Measurements from ENCODE around the gene PROK1.
"Not testable (repeated sequence)": the region's sequence is repeated elsewhere in the genome, so short reads cannot be mapped to it uniquely, and the experiment has no call there.

Gene PROK1

DNA sequence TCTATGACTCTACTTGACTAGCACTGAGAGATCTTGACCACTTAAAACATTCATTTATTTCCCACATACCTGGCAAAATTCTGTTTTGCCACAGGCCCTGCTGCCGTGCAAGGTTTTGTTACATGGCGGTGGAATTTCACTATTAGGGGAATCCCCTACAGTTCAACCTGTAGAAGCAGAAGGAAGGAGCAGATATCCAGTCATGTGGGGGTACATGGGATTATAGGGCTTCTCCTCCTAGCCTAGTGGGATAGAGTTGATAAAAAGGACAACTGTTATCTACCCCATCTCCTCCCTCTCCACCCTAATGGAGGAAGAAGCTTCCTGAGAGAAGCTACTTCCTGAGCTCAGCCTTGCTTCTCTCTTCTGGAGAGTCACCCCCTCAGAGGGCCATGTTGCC, 17.7 kb upstream of the PROK1 start:
- DNase-seq (ENCODE audit: low read depth in 3 of 3, low spot score in 1 of 3) = no peak

DNA sequence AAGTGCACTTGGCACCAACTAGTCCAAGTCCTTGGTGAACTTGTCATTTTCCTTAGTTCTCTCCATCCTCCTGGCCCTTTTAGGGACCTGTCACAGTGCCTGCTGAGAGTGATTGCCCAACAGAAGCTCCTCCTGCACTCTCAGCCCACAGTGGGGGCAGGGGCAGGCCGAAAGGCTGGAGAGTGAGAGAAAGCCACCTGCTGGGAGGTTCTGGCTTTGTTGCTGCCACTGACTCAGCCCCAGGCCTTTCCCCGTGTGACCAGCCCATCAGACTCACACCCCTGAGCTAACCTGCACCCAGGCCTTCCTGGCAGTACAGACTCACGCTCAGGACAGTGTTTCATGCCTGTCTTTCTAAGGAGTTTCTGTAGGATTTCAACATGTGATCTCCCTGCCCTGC, 17.1 kb upstream of the PROK1 start:
- no peak for DNase-seq (ENCODE audit: low read depth in 3 of 3, low spot score in 1 of 3)

GRCh38 chr1:110434946-110435345, 16.0 kb upstream of the PROK1 start:
- no peak for DNase-seq (ENCODE audit: low read depth in 3 of 3, low spot score in 1 of 3)

GRCh38 chr1:110436635-110437034, 14.3 kb upstream of the PROK1 start:
- no peak for DNase-seq (ENCODE audit: low read depth in 3 of 3, low spot score in 1 of 3)

DNA sequence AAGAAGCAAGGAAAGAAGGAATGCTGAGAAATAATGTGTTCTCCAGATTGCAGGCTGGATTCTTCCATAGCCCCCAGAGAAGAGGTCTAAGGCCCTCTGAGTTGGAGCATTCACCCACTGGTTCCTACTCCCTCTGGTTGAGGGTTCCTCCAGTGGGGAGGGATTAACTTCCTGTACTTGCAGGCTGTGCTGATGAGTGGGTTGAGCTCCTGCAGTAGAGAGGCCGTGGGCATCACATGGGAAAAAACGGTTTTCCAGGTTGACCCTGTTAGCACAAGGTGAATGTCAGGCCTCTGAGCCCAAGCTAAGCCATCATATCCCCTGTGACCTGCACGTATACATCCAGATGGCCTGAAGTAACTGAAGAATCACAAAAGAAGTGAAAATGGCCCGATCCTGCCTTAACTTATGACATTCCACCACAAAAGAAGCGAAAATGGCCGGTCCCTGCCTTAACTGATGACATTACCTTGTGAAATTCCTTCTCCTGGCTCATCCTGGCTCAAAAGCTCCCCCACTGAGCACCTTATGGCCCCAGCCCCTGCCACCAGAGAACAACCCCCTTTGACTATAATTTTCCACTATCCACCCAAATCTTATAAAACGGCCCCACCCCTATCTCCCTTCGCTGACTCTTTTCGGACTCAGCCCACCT, 13.2 kb upstream of the PROK1 start:
- DNase-seq (ENCODE audit: low read depth in 3 of 3, low spot score in 1 of 3) = not testable (repeated sequence)

DNA sequence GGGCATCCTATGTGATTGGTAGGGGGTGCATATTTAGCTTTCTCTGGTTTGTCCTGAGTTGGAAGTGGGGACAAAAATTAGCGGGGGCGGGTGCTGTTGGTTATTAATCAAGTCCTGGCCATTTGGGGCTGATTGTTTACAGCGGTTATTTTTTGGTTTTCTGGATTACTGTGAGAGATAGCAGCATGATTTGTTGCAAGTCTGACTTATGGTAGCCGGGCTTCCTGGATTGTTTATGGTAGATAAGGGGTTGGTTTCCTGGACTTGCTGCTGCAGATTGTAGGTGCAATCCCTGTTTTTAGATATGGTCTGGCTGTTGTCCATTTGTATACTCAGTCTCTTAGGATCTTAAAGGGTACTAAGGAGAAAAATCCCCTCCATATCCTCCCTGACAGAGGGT, 12.1 kb upstream of the PROK1 start:
- DNase-seq (ENCODE audit: low read depth in 3 of 3, low spot score in 1 of 3) = no peak

GRCh38 chr1:110439873-110440272, 11.1 kb upstream of the PROK1 start:
- DNase-seq (ENCODE audit: low read depth in 3 of 3, low spot score in 1 of 3) = not testable (repeated sequence)

GRCh38 chr1:110440877-110441276, 10.1 kb upstream of the PROK1 start:
- DNase-seq (ENCODE audit: low read depth in 3 of 3, low spot score in 1 of 3) = no peak

DNA sequence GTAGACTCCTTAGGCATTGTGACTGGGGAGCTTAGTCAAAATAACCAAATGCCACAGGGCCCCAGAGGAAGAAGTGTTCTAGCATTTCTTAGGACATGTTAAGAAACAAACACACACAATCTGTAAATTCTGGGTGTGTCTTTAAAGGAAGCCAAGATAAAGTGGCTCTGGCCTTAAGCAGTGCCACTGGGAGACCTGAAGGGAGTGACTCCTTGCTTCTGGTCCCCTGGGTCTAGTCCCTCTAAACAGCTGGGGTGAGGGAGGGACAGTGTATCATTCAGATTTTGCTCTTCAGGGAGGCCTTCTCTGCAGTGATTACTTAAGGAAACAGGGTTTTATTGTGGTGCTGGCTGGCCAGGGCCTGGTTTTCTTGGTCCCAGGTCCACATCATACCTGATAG, 9.1 kb upstream of the PROK1 start:
- no peak for DNase-seq (ENCODE audit: low read depth in 3 of 3, low spot score in 1 of 3)

DNA sequence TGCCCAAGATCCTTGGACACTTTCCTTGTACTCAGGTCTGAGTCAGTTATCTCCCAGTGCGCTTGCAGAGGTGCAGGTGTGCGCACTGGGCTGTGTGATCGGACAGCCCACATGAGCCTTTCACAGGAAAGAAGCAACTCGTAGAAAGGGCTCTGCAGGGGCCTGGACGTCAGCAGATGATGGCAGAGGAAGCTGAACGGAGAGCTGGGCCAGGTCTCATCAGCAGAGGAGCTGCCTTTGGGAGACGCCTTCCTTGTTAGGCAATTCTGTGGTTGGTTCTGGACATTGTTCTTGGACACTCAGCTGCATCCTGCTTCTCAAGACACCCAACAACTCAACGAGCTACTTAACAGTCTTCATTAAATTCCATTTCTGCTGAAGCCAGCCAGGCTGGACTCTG, 7.5 kb upstream of the PROK1 start:
- no peak for DNase-seq (ENCODE audit: low read depth in 3 of 3, low spot score in 1 of 3)

DNA sequence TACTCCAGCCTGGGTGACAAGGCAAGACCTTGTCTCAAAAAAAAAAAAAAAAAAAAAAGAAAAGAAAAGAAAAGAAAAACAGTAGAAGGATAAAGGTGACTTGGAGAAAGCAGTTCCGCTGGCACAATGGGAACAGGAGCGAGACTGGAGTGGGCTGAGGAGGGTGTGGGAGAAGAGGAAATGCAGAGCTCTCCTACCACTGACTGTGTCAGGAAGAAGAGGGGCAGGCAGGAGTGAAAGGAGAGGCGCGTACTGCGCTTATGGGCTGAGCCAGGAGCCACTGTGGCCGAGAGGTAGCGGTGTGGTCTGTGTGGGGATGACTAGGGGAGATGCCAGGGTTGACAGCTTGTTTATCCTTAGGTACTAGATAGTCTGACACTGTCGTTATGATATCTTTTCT, 6.4 kb upstream of the PROK1 start:
- DNase-seq (ENCODE audit: low read depth in 3 of 3, low spot score in 1 of 3) = no peak

- no peak for DNase-seq (ENCODE audit: low read depth in 3 of 3, low spot score in 1 of 3)
Observed at GRCh38 chr1:110449661-110450651, 993 bp upstream of the PROK1 start.

DNA sequence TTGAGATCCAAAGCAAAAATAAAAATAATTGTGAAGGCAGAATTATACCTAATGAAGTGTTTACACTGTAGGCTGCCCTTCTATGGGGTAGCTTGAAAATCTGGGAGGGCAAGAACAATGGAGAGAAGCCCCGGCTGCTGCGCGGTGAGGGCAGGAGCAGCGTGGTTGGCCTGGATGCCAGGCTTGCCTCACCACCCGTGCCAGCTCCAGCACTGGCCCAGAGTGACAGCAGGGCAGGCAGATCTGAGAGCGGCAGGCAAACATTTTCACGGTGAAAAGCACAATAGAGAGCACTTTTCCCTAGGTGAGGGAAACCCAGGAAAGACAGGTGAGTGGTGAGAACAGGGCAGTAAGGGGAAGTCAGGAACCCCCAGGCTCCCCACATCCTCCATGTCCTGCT, 1.4 kb downstream of the PROK1 start:
- DNase-seq (ENCODE audit: low read depth in 3 of 3, low spot score in 1 of 3) = no peak

- DNase-seq (ENCODE audit: low read depth in 3 of 3, low spot score in 1 of 3) = no peak
Observed at GRCh38 chr1:110453829-110454228, 2.9 kb downstream of the PROK1 start.

- DNase-seq (ENCODE audit: low read depth in 3 of 3, low spot score in 1 of 3) = no peak
Observed at GRCh38 chr1:110454328-110454727, 3.4 kb downstream of the PROK1 start.

- DNase-seq (ENCODE audit: low read depth in 3 of 3, low spot score in 1 of 3) = no peak
Observed at GRCh38 chr1:110455151-110455550, 4.2 kb downstream of the PROK1 start.

- no peak for DNase-seq (ENCODE audit: low read depth in 3 of 3, low spot score in 1 of 3)
Observed at GRCh38 chr1:110457206-110457605, 6.3 kb downstream of the PROK1 start.

DNA sequence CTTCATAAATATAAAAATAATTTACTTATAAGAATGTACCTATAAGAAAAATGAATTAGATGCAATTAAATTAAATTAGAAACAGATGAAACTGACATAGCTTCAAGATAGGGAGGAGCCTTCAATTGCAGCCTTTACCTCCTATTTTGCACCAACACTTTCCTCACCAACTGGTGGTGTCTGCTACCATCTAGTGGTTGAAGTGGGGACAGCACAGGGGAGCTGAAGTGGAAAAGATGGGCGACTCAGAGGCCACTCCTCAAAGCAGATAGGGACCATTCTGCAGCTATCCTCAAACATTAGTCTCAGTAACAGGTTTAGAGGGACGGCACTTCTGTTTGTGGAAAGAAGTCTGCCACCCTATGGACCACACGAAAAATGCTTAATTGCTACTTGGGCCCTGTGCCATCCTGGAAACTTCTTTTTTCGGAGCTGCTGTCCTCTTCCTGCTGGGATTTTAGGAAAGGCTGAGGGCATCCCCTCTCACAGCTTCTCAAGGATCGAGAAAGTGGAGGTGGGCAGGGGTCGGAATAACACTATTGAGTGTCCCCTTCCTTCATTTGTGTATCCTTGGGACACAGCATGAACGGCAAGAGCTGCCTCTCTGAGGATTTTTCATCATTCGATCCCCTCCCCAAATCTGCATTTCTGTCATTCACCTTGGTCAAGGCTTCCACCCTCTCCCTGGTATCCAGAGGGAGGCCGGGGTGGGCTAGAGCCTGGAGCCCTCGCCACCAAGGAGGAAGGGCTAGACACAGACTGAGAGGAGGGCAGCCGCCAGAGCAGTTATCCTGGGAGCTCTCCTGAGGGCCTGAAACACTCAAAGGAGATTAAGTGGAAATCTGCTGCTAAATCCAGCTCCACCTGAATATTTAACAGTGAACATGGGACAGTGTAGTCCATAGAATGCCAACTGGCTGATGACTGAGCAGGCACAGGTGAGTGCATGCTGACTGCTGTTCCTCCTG, 9.6 kb downstream of the PROK1 start:
- DNase-seq (ENCODE audit: low read depth in 3 of 3, low spot score in 1 of 3) = peak; percentile 53 to 74 (median 70)

DNA sequence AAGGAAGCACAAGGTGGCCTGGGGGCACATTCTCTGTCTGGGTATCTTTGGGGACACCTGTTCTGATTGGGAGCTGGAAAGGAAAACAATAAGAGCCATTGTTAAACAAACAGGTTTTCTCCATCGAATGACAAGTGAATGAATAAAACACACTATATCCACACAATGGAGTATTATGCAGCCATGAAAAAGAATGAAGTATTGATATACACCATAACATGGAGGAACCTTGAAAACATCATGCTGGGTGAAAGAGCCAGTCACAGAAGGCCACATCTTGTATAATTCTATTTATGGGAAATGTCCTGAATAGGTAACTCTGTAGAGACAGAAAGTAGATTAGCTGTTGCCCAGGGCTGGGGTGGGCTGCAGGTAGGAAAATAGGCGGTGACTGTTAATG, 11.1 kb downstream of the PROK1 start:
- DNase-seq (ENCODE audit: low read depth in 3 of 3, low spot score in 1 of 3) = no peak

GRCh38 chr1:110462964-110463363, 12.0 kb downstream of the PROK1 start:
- no peak for DNase-seq (ENCODE audit: low read depth in 3 of 3, low spot score in 1 of 3)

GRCh38 chr1:110463725-110464124, 12.8 kb downstream of the PROK1 start:
- no peak for DNase-seq (ENCODE audit: low read depth in 3 of 3, low spot score in 1 of 3)
